Neural crest cell (in vitro differentiated cells): ENCODE data around the gene RACK1. TPM values are rescaled to one million over a fixed set of nuclear protein-coding genes. Genes with fewer than 3 reads are reported as not detected.

Source experiments
- DNase-seq: peaks from one replicate; pipeline ENCODE4 v3.0.0; 2021; ENCODE audit warnings: low read depth, mixed read lengths, low spot score
- H3K27ac Mint-ChIP-seq: one replicate; pipeline ENCODE4 v1.8.0; 2021; ENCODE audit warnings: mild to moderate bottlenecking, mixed read lengths; ENCODE audit not compliant: unreplicated experiment
- H3K27me3 Mint-ChIP-seq: 2 replicates; pipeline ENCODE4 v1.8.0; 2021; ENCODE audit warnings: low read depth, mild to moderate bottlenecking, mixed read lengths
- H3K36me3 Mint-ChIP-seq: 2 replicates; pipeline ENCODE4 v1.8.0; 2021; ENCODE audit warnings: low read depth, mild to moderate bottlenecking, mixed read lengths
- H3K4me1 Mint-ChIP-seq: 2 replicates; pipeline ENCODE4 v1.8.0; 2021; ENCODE audit warnings: mixed read lengths
- H3K4me3 Mint-ChIP-seq: one replicate; pipeline ENCODE4 v1.8.0; 2021; ENCODE audit warnings: mild to moderate bottlenecking, mixed read lengths
- H3K9me3 Mint-ChIP-seq: 2 replicates; pipeline ENCODE4 v1.8.0; 2021; ENCODE audit warnings: mixed read lengths
- CTCF ChIP-seq: fragments of 200-600 bp; sonication (generic); conservative IDR thresholded peaks from 2 replicates; pipeline ENCODE4 v1.5.0; 2021; ENCODE audit warnings: antibody characterized with exemption, mild to moderate bottlenecking
- total RNA-seq: library from RNA; stranded (reverse); gene quantifications from 2 replicates; pipeline ENCODE4 v1.2.1, GENCODE V29; 2021

The RACK1 gene
- total RNA-seq, 1 donor from 2014 or later, result 2,359 TPM

GRCh38 chr5:181235689-181236366, 7.9 kb downstream of the RACK1 start:
- H3K4me3 Mint-ChIP-seq, result peak overlapping the region; percentile 84

DNA sequence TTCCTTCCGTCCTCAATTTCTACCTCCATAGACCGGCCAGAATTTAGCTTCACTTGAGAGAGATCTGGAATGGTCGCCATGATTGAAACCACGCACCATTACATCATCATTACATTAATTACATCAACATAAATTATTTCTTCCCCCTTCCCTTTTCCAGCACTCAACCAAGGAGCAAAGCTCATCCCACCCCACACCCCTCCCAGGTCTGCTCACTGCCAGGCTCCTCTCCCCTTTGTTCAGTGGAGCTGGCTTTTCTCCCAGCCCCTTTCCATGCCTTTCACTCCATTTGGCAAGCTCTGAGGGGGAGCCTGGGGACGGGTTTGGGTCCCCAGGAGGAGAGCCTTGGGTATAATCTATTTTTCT, 8.4 kb downstream of the RACK1 start:
- Mint-ChIP-seq H3K4me3 (peak overlapping the region; percentile 84), H3K27ac (no peak overlapping the region), H3K4me1 (peaks cover 18% of the 10 kb centered on the region), H3K27me3 (peaks cover 26% of the 10 kb centered on the region), H3K9me3 (no peaks in the 10 kb centered on the region), H3K36me3 (peaks cover 42% of the 10 kb centered on the region)
- no peak for TF ChIP-seq CTCF
- DNase-seq, result no peak

More at GRCh38 chr5:181235689-181236366, 7.9 kb downstream of the RACK1 start:
- Mint-ChIP-seq H3K9me3 (no peaks in the 10 kb centered on the region), H3K27ac (no peak overlapping the region), H3K27me3 (peaks cover 26% of the 10 kb centered on the region), H3K4me1 (peaks cover 18% of the 10 kb centered on the region), H3K36me3 (peaks cover 42% of the 10 kb centered on the region)
- no peak for TF ChIP-seq CTCF
- no peak for DNase-seq

- no peaks in the 10 kb centered on the region for H3K9me3 Mint-ChIP-seq
- no peak for TF ChIP-seq CTCF
- no peak overlapping the region for H3K27ac Mint-ChIP-seq
- peaks cover 42% of the 10 kb centered on the region for H3K36me3 Mint-ChIP-seq
- H3K4me3 Mint-ChIP-seq, result peak overlapping the region; percentile 84
- DNase-seq, result no peak
- peaks cover 18% of the 10 kb centered on the region for H3K4me1 Mint-ChIP-seq
- H3K27me3 Mint-ChIP-seq, result peaks cover 26% of the 10 kb centered on the region
Measured at GRCh38 chr5:181234455-181235306, 9.0 kb downstream of the RACK1 start.

DNA sequence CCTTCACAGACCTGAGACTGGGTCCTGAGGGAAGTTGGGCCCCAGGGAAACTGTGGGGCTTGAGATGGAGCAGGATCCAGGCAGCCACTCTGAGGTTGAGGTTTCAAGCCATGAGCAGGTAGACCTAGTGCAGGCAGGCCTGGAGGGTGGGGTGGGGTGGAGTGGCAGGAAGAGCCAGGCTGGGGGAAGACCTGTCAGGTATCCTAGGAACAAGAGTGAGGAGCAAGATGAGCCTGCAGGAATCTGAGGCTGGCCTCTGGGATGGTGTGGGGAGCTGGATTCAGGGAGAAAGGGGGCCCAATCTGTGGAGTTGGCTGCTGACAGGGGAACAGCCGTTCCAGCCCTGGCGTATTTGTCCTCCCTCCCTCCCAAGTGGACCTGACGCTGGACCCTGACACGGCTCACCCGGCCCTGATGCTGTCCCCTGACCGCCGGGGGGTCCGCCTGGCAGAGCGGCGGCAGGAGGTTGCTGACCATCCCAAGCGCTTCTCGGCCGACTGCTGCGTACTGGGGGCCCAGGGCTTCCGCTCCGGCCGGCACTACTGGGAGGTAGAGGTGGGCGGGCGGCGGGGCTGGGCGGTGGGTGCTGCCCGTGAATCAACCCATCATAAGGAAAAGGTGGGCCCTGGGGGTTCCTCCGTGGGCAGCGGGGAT, 9.8 kb downstream of the RACK1 start:
- H3K27me3 Mint-ChIP-seq, result peaks cover 26% of the 10 kb centered on the region
- peak overlapping the region; percentile 62 for H3K27ac Mint-ChIP-seq
- peaks cover 12% of the 10 kb centered on the region for H3K4me1 Mint-ChIP-seq
- no peaks in the 10 kb centered on the region for H3K9me3 Mint-ChIP-seq
- peaks cover 36% of the 10 kb centered on the region for H3K36me3 Mint-ChIP-seq
- no peak for TF ChIP-seq CTCF
- DNase-seq, result no peak
- H3K4me3 Mint-ChIP-seq, result peak overlapping the region; percentile 70

- peaks cover 7% of the 10 kb centered on the region for H3K4me1 Mint-ChIP-seq
- no peak for DNase-seq
- peak overlapping the region; percentile 47 for H3K27ac Mint-ChIP-seq
- peaks cover 26% of the 10 kb centered on the region for H3K27me3 Mint-ChIP-seq
- H3K9me3 Mint-ChIP-seq, result no peaks in the 10 kb centered on the region
- TF ChIP-seq CTCF, result no peak
- H3K4me3 Mint-ChIP-seq, result peak overlapping the region; percentile 70
- H3K36me3 Mint-ChIP-seq, result peaks cover 32% of the 10 kb centered on the region
Measured at GRCh38 chr5:181233088-181233800, 10.5 kb downstream of the RACK1 start.
